Activated CD4-positive, alpha-beta T cell treated with anti-CD3 and anti-CD28 coated beads, Interleukin-2, Interleukin-4, amounts not matched to agents 100 ng/mL and 50 ng/mL, durations not matched to agents 16 hours and 8 hours (primary cell): Measurements from ENCODE around the gene BCAT1.
"Not testable (repeated sequence)": the region's sequence is repeated elsewhere in the genome, so short reads cannot be mapped to it uniquely, and the experiment has no call there.

Source experiments
- DNase-seq: peaks from one replicate; pipeline ENCODE4 v3.0.0-alpha.2; 2020; ENCODE audit warnings: low spot score

BCAT1 gene

DNA sequence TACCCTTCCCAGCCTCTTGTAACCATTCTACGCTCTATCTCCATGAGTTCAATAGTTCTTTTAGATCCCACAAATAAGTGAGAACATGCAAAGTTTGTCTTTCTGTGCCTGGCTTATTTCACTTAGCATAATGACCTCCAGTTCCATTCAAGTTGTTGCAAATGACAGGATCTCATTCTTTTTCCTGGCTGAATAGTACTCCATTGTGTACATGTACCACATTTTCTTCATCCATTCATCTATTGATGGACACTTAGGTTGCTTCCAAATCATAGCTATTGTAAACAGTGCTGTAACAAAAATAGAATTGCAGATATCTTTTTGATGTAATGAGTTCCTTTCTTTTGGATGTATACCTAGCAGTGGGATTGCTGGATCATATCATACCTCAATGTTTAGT, 139.6 kb downstream of the BCAT1 start:
- not testable (repeated sequence) for DNase-seq

DNA sequence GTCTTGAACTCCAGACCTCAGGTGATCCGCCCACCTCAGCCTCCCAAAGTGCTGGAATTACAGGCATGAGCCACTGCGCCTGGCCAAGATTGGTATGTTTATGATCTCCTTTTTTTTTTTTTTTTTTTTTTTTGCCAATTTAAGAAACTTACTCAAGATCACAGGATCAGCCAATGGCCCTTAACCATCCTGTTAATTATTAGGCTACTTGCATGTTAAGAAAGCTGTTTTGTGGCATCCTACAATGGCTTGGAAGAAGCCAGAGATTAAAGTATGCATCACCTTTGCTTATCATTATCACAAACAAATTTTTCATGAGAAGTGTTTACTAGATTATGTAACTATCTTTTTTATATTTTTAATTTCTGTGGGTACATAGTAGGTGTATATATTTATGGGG, 140.2 kb downstream of the BCAT1 start:
- no peak for DNase-seq

DNA sequence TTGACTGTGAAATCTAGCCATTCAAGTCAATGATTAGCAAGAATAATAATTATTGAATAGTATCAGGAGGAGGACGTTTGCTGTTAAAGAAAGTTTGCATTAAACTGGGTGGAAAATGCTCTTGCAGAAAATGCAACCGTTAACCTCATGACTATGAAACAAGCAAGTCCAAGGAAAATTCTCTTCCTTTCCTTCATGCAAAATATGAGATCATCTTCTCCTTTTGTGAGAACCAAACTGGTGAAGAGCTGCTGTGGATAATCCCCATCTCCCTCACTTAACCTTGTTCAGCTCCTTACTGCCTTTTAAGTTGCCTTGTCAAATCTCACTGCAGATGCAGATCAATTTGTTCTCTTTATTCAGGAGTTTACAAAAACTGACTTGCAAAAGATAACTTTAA, 142.5 kb downstream of the BCAT1 start:
- no peak for DNase-seq

DNA sequence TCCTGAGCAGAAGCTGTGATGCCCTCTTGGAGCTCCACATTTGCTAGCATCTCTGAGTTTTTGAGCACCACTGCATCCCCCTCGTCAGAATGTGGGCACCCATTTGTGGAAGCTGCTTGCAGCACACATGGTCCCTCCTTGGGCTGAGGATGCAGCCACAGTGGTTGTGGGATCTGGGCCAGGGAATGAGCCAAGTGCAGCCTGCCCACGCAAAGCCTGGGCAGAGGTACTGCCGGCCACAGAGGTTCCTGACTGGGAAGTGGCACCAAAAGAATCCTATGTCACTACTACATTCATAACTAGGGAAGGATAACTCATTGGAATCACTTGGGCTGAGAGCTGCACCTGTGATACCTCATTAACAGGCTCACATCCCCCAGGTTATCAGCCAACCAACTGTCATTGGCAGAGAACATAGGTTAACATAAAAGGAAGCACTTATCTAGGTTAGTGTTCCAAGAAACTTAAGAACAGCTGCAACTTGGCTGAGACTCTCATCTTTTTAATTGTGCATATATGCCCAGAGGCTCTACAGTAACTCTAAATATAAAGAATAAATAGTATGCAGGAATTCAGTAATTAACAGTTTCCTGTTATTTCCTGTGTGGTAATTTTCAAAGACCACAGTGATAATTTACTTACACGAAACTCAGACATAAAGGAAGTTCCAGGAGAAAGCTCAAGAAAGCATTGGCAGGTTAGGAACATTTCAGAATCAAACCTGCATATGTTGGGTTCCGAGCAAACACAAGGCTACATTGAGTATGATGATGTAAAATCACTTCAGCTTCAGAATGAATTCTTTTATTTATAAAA, 145.3 kb downstream of the BCAT1 start:
- DNase-seq: no peak

DNA sequence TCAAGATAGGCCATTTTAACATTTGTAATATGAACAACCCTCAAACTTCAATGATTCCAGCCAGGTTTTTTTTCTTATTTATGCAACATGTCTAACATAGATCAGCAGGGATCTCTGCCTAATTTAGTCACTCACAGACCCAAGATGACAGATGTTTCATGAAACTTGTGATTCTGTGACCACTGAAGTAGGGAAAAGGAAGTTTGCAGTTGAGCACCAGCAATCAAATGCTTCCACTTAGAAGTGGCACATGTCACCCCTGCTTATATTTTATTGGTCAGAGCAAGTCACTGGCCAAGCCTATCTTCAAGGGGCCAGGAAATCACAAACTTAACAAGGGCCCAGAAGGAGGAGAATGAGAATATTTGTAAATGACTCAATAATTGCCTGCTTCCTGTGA, 150.6 kb downstream of the BCAT1 start:
- peak; percentile 50 for DNase-seq

DNA sequence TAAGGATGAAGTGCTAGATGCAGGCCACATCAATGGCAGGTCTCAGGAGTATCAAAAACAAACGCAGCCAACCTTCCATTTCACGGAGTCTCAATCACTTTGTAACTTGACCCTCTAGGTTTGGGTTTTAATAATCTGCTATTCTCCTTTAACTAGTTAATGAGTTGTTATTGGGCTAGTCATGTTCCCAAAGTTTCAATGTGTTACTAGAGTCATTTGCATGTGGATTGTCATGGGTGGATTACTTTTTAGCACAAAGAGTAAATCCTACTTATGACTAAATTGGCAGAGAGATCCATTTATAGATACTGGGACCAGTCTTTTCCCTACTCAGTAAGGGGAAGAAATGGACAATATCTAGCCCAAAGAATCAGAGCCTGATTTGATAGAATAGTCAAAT, 151.0 kb downstream of the BCAT1 start:
- DNase-seq: no peak

- no peak for DNase-seq
Measured at GRCh38 chr12:24796876-24797275, 152.0 kb downstream of the BCAT1 start.

- DNase-seq: peak; percentile 40
Measured at GRCh38 chr12:24795699-24796347, 153.1 kb downstream of the BCAT1 start.

GRCh38 chr12:24791622-24792021, 157.3 kb downstream of the BCAT1 start:
- no peak for DNase-seq

- no peak for DNase-seq
Measured at GRCh38 chr12:24788886-24789285, 160.0 kb downstream of the BCAT1 start.

DNA sequence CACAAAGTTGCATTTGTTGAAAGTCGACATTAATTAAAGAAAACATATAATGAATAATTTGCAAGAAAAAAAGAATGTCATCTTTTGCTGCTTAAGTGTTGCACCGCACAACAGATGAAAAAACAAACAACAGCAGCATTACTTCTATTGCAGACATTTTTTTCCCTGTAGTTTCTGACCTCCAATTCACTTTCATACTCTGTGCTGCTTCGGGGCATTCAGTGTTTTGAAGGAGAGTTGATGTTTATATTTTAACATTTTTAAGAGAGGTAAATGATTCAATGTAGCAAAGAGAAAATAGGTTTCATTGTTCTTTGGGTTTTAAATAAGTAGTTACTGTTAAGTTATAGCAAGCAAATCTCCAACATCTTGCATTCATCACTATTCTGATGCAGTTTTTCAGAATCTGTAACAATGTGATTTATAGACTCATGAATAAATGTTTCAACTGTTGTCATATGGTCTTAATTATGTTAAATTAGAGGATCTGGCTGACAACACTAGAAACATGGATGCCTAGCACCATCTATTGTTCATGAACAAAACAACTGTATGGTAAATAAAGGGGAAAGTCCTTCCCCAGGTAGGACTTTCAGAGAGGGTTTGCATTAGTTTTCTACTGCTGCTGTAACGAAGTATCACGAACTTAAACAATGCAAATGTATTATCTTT, 168.1 kb downstream of the BCAT1 start:
- DNase-seq: peak; percentile 16

GRCh38 chr12:24778486-24779304, 170.2 kb downstream of the BCAT1 start:
- DNase-seq: peak; percentile 52

DNA sequence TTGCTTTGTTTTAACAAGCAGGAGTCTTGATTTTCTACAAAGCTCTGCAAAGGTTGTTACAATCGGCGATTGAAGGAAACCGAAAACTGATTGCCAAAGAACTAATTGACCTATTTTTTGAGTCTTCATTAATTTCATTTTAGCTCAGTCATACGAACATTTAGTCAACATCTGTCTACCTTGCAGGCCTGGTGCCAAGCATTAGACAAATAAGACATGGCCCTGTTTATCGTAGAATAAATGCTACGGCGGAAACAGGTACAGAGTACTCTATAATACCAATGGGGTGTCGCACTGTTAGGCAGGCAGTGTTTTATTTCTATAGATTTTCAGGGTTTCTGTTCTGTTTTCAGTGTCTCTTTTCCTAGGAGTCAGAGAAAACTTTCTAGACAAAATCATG, 171.5 kb downstream of the BCAT1 start:
- DNase-seq: no peak

- DNase-seq: no peak
Measured at GRCh38 chr12:24776861-24777260, 172.0 kb downstream of the BCAT1 start.

DNA sequence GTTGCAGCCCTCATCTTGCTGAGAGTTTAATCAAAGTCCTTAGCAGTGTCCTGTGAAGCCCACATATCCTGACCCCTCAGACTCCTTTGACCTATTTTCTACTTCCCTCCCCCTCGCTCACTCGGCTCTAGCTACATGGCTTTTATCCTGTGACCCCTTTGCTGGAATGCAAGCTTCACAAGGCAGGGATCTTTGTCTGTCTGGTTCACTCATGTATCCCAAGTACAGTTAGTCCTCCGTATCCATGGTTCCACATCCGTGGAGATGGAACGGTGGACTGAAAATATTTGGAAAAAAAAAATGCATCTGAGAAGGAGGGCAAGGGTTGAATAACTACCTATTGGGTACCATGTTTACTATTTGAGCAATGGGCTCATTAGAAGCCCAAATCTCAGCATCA, 173.8 kb downstream of the BCAT1 start:
- no peak for DNase-seq

- no peak for DNase-seq
Measured at GRCh38 chr12:24773996-24774395, 174.9 kb downstream of the BCAT1 start.

DNA sequence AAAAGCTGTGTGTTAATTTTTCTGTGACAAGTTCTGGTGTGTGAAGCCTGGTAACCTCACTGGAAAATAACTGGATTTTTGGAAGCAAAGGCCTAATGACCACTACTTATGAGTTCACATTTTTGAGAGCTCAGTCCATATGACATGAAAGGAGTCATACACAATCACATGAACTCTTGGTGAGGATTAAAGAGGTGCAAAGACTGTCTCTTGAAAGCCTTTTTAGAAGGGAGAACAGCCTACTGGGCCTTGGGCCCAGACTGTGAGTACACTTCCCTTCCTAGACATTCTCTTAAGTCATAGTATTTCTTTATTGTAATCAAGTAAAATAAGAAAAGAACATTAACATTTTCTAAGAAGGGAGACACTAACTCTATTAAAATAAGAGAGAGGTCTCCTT, 176.1 kb downstream of the BCAT1 start:
- no peak for DNase-seq

GRCh38 chr12:24770821-24771220, 178.1 kb downstream of the BCAT1 start:
- DNase-seq: no peak

- no peak for DNase-seq
Measured at GRCh38 chr12:24770334-24770733, 178.6 kb downstream of the BCAT1 start.

GRCh38 chr12:24769682-24770081, 179.2 kb downstream of the BCAT1 start:
- DNase-seq: no peak

DNA sequence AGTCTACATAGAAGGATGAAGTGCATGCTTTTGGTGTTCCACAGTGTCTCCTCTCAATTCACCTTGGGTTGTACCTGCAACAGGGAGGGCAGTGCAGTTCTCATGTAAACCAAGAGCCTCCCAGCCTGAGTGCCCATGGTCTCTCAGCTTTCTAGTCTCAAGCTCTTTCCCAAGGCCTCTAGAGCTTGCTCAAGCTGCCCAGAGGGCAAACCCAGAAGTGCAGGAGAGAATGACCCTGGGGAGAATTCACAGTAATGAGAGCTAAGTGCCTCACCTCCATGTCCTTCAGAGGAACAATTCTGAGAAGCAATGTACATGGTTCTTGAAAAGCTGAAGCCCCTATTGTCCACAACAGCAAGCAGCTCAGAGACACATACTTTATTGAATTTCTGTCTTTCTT, 180.5 kb downstream of the BCAT1 start:
- no peak for DNase-seq

DNA sequence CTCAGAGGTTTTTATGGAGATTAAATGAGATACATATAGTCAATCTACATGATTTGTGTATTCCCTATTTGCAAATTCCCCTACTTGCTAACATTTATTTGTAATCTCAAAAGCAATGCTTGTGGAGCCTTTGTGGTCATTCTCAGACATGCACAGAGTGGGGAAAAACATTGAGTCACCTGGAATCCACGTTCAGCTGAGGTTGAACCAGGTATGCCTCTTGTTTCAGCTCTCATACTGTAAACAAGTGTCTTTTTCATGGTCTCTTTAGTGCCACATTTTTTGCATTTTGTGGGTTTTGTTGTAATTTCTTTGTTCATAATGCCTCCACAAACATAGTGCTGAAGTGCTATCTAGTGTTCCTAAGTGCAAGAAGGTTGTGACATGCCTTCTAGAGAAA, 181.9 kb downstream of the BCAT1 start:
- no peak for DNase-seq
